ENCODE data around the gene ADCK1. TPM values are rescaled to one million over a fixed set of nuclear protein-coding genes. Genes with fewer than 3 reads are reported as not detected.

The ADCK1 gene
- total and polyA plus RNA-seq, 9 of the 15 experiments (the other 6 are each of a cell fraction or from before 2014, with no cell fraction given): 2.8 to 8.9 (median 4.3) TPM

- Histone ChIP-seq H4K20me1 (replicated peaks; ENCODE audit: control insufficient read depth, insufficient read depth, low read length) (no peaks in the 10 kb centered on the region), H3K4me2 (ENCODE audit: insufficient read depth, low read length) (no peak overlapping the region), H2AFZ (ENCODE audit: low read depth, low read length) (no peak overlapping the region), H3K9ac (ENCODE audit: insufficient read depth in 1 of 2, low read depth in 2 of 2, low read length in 2 of 2) (no peak overlapping the region), H3K36me3 (ENCODE audit: control insufficient read depth, insufficient read depth, low read length) (no peaks in the 10 kb centered on the region), H3K9me1 (ENCODE audit: control insufficient read depth, insufficient read depth, low read length) (no peaks in the 10 kb centered on the region), H3K79me2 (ENCODE audit: control insufficient read depth, insufficient read depth, low read length) (peaks cover 9% of the 10 kb centered on the region; the same call in 2 of the 3 replicates), H3K27me3 (ENCODE audit: control insufficient read depth in 2 of 2, insufficient read depth in 2 of 2, low read length in 2 of 2) (no peaks in the 10 kb centered on the region), H3K4me3 (no peak overlapping the region), H3K9me3 (replicated peaks; ENCODE audit: control insufficient read depth, insufficient read depth, low read depth, low read length) (no peaks in the 10 kb centered on the region), H3K27ac (ENCODE audit: extremely low read depth, low read depth, low read length) (no peak overlapping the region), H3K4me1 (replicated peaks in 1 of 2; ENCODE audit: control insufficient read depth in 2 of 2, insufficient read depth in 2 of 2, low read length in 2 of 2) (peaks cover 10% of the 10 kb centered on the region in 2 experiments; a peak in 4 of 5 replicates)
- in situ Hi-C loops (cut with MboI) (no loop called here), intact Hi-C loops (cut with micrococcal nuclease) (no loop called here)
- WGBS (ENCODE audit: insufficient coverage, low coverage, missing lambda C conversion rate): 60% methylated on average over 6 of the region's 6 CpGs
- POLR2A ChIA-PET: no interaction called here
- BruUV-seq (replicated peaks): no TSS peak
- CTCF ChIA-PET (ENCODE audit: low intra/inter-chr PET ratio): no interaction called here
- no peak for TF ChIP-seq CGGBP1 (CRISPR knock-in tag; IDR thresholded peaks at IDR 0.05)
- peak; percentile 34 to 51 (median 50); a peak in 5 of 6 replicates for TF ChIP-seq CTCF (IDR thresholded peaks at IDR 0.05 in 2 of 3, conservative IDR thresholded peaks at IDR 0.05 in 1 of 3; ENCODE audit: insufficient read depth in 2 of 3, low read depth in 1 of 3, low read length in 3 of 3)
- peak in 1 of 2 experiments; percentile 23; a peak in 2 of 4 replicates for TF ChIP-seq RAD21 (CRISPR knock-in tag; conservative IDR thresholded peaks at IDR 0.05 in 1 of 2, IDR thresholded peaks at IDR 0.05 in 1 of 2)
- peak; percentile 94 for TF ChIP-seq ZNF24 (IDR thresholded peaks at IDR 0.05)
- TF ChIP-seq ZNF121 (CRISPR knock-in tag; conservative IDR thresholded peaks at IDR 0.05): no peak
- DNase-seq (ENCODE audit: extremely low read depth in 1 of 4, low spot score in 3 of 4) (peak in 3 of 4 experiments; percentile 20 to 51 (median 27)), ATAC-seq (no peak), FAIRE-seq (no peak)
These were observed 4.7 kb downstream of the ADCK1 start for GRCh38 chr14:77804592-77804991.

Data from K562 (cell line).